Measurements from ENCODE around the gene NMUR1.
A peak's percentile ranks its signal among the peaks of the same experiment; 100 is the strongest.

Gene NMUR1

GRCh38 chr2:231488331-231488730, 41.9 kb downstream of the NMUR1 start:
- no peak for DNase-seq (ENCODE audit: low spot score)

GRCh38 chr2:231486851-231487596, 43.2 kb downstream of the NMUR1 start:
- no peak for DNase-seq (ENCODE audit: low spot score)

GRCh38 chr2:231483398-231484329, 46.6 kb downstream of the NMUR1 start:
- DNase-seq (ENCODE audit: low spot score), result no peak

GRCh38 chr2:231482806-231483391, 47.3 kb downstream of the NMUR1 start:
- DNase-seq (ENCODE audit: low spot score), result peak; percentile 73

GRCh38 chr2:231480781-231481180, 49.5 kb downstream of the NMUR1 start:
- no peak for DNase-seq (ENCODE audit: low spot score)

GRCh38 chr2:231479455-231479854, 50.8 kb downstream of the NMUR1 start:
- DNase-seq (ENCODE audit: low spot score), result no peak

GRCh38 chr2:231476920-231477319, 53.3 kb downstream of the NMUR1 start:
- DNase-seq (ENCODE audit: low spot score), result no peak

GRCh38 chr2:231475965-231476364, 54.3 kb downstream of the NMUR1 start:
- no peak for DNase-seq (ENCODE audit: low spot score)

Small RNAs within 50 kb of the gene (small RNA-seq; reads per million reads assigned to genes)
- 0 to 0.53 reads per million in 2 experiments for gene RNU2-22P

Data from SK-N-DZ (cell line).